ENCODE measurements around the gene UBE2N.

The UBE2N gene

GRCh38 chr12:93422050-93422449 lies 19.7 kb downstream of the UBE2N start:
- peaks cover 18% of the 10 kb centered on the region for H3K4me1 ChIP-seq (ENCODE audit: insufficient read depth, low read length, poor library complexity, severe bottlenecking)
- no peak overlapping the region for H3K4me3 ChIP-seq (ENCODE audit: low read length, poor library complexity, severe bottlenecking)
- no peaks in the 10 kb centered on the region for H3K36me3 ChIP-seq (ENCODE audit: insufficient read depth, low read length)
- no peak overlapping the region for H3K9ac ChIP-seq (ENCODE audit: low read depth, low read length, poor library complexity, severe bottlenecking)
- H3K9me2 ChIP-seq (replicated peaks; ENCODE audit: low read depth, low read length) = no peaks in the 10 kb centered on the region
- H3K79me2 ChIP-seq (ENCODE audit: insufficient read depth, low read length) = peaks cover 100% of the 10 kb centered on the region
- peaks cover 95% of the 10 kb centered on the region for H4K20me1 ChIP-seq (ENCODE audit: insufficient read depth, low read length, poor library complexity, severe bottlenecking)
- H3K9me3 ChIP-seq (ENCODE audit: insufficient read depth, low read depth, low read length) = no peaks in the 10 kb centered on the region
- H3K4me2 ChIP-seq (ENCODE audit: low read depth, low read length, poor library complexity, severe bottlenecking) = no peak overlapping the region
- no peak overlapping the region for H2AFZ ChIP-seq (ENCODE audit: low read length)
- H3K27me3 ChIP-seq (ENCODE audit: insufficient read depth, low read length, poor library complexity, severe bottlenecking) = no peaks in the 10 kb centered on the region
- TF ChIP-seq EZH2phosphoT487 (IDR thresholded peaks at IDR 0.05; ENCODE audit: borderline replicate concordance) (no peak), CTCF (conservative IDR thresholded peaks at IDR 0.05; ENCODE audit: low read length) (no peak)
- no peaks in the 10 kb centered on the region for H3F3A ChIP-seq (ENCODE audit: low read depth)

GRCh38 chr12:93419388-93420034 lies 22.2 kb downstream of the UBE2N start:
- H3K4me2 ChIP-seq (ENCODE audit: low read depth, low read length, poor library complexity, severe bottlenecking) = no peak overlapping the region
- no peak for TF ChIP-seq EZH2phosphoT487 (IDR thresholded peaks at IDR 0.05; ENCODE audit: borderline replicate concordance)
- peak; percentile 72 for TF ChIP-seq CTCF (conservative IDR thresholded peaks at IDR 0.05; ENCODE audit: low read length)
- peaks cover 100% of the 10 kb centered on the region for H3K79me2 ChIP-seq (ENCODE audit: insufficient read depth, low read length)
- H3K4me1 ChIP-seq (ENCODE audit: insufficient read depth, low read length, poor library complexity, severe bottlenecking) = peaks cover 16% of the 10 kb centered on the region
- no peaks in the 10 kb centered on the region for H3K9me3 ChIP-seq (ENCODE audit: insufficient read depth, low read depth, low read length)
- no peaks in the 10 kb centered on the region for H3K9me2 ChIP-seq (replicated peaks; ENCODE audit: low read depth, low read length)
- no peak overlapping the region for H3K9ac ChIP-seq (ENCODE audit: low read depth, low read length, poor library complexity, severe bottlenecking)
- peaks cover 95% of the 10 kb centered on the region for H4K20me1 ChIP-seq (ENCODE audit: insufficient read depth, low read length, poor library complexity, severe bottlenecking)
- H3K36me3 ChIP-seq (ENCODE audit: insufficient read depth, low read length) = no peaks in the 10 kb centered on the region
- no peaks in the 10 kb centered on the region for H3F3A ChIP-seq (ENCODE audit: low read depth)
- no peak overlapping the region for H3K4me3 ChIP-seq (ENCODE audit: low read length, poor library complexity, severe bottlenecking)
- no peak overlapping the region for H2AFZ ChIP-seq (ENCODE audit: low read length)
- no peaks in the 10 kb centered on the region for H3K27me3 ChIP-seq (ENCODE audit: insufficient read depth, low read length, poor library complexity, severe bottlenecking)

- no peak for TF ChIP-seq CTCF (conservative IDR thresholded peaks at IDR 0.05; ENCODE audit: low read length)
- no peak for TF ChIP-seq EZH2phosphoT487 (IDR thresholded peaks at IDR 0.05; ENCODE audit: borderline replicate concordance)
- H3K4me2 ChIP-seq (ENCODE audit: low read depth, low read length, poor library complexity, severe bottlenecking) = no peak overlapping the region
- H3K9ac ChIP-seq (ENCODE audit: low read depth, low read length, poor library complexity, severe bottlenecking) = no peak overlapping the region
- no peak overlapping the region for H2AFZ ChIP-seq (ENCODE audit: low read length)
- H3F3A ChIP-seq (ENCODE audit: low read depth) = no peaks in the 10 kb centered on the region
- no peaks in the 10 kb centered on the region for H3K9me3 ChIP-seq (ENCODE audit: insufficient read depth, low read depth, low read length)
- H3K36me3 ChIP-seq (ENCODE audit: insufficient read depth, low read length) = no peaks in the 10 kb centered on the region
- no peak overlapping the region for H3K4me3 ChIP-seq (ENCODE audit: low read length, poor library complexity, severe bottlenecking)
- peaks cover 100% of the 10 kb centered on the region for H3K79me2 ChIP-seq (ENCODE audit: insufficient read depth, low read length)
- no peaks in the 10 kb centered on the region for H3K9me2 ChIP-seq (replicated peaks; ENCODE audit: low read depth, low read length)
- peaks cover 88% of the 10 kb centered on the region for H4K20me1 ChIP-seq (ENCODE audit: insufficient read depth, low read length, poor library complexity, severe bottlenecking)
- H3K27me3 ChIP-seq (ENCODE audit: insufficient read depth, low read length, poor library complexity, severe bottlenecking) = no peaks in the 10 kb centered on the region
- peaks cover 13% of the 10 kb centered on the region for H3K4me1 ChIP-seq (ENCODE audit: insufficient read depth, low read length, poor library complexity, severe bottlenecking)
Observed at GRCh38 chr12:93417967-93418480, 23.7 kb downstream of the UBE2N start.

Measured in Loucy (cell line).